K562 (cell line): ENCODE results near the gene TMEM43. TPM values are rescaled to one million over a fixed set of nuclear protein-coding genes. Genes with fewer than 3 reads are reported as not detected.

Source experiments
- ATAC-seq: fragments of 200-7000 bp; cut with Tn5 transposase; 3 replicates; pipeline ENCODE4 v1.9.1; 2020; ENCODE audit warnings: moderate library complexity
- BruUV-seq: library from RNA; stranded (reverse); fragments of 400-500 nt; replicated peaks from 2 replicates; lab custom pipeline; 2021; lab: Mats Ljungman, UMichigan
- CTCF ChIA-PET: fragments of 300-600 bp; formaldehyde crosslinking; extraction: SDS; loops from one replicate; lab custom pipeline; 2021; ENCODE audit warnings: low intra/inter-chr PET ratio; lab: Yijun Ruan, JAX
- POLR2A ChIA-PET: fragments of 300-600, 350-650 bp; sonication (Branson Sonifier 250); formaldehyde crosslinking; extraction: SDS; loops from one replicate; lab custom pipeline; 2021; ENCODE audit warnings: antibody characterized with exemption, inconsistent platforms; lab: Yijun Ruan, JAX
- DNase-seq, 4 experiments: peaks; one replicate each; pipeline versions ENCODE4 v3.0.0 to v3.0.0-alpha.2; 2011 to 2018; ENCODE audit warnings: low spot score in 3 of 4, mixed read lengths in 3 of 4; ENCODE audit errors: extremely low read depth in 1 of 4
- FAIRE-seq: peaks from 2 replicates; lab custom pipeline; 2011; peaks lifted over from hg19 to GRCh38; lab: Jason Lieb, UNC
- H2AFZ ChIP-seq: 2 replicates; pipeline ENCODE4 v1.6.0; 2011; ENCODE audit warnings: low read depth, low read length, control low read depth, inconsistent platforms
- H3K27ac ChIP-seq: fragments of 200-600 bp; 3 replicates; pipeline ENCODE4 v1.8.0; 2011; ENCODE audit warnings: low read depth, mild to moderate bottlenecking, control low read depth, inconsistent platforms, low read length, moderate library complexity, mixed read lengths; ENCODE audit errors: extremely low read depth
- H3K27me3 ChIP-seq, 2 experiments: fragments of 300-600 bp in 1 of 2; 2 replicates in 1 of 2; 3 replicates in 1 of 2; pipeline versions ENCODE4 v1.6.0 to v1.8.0; 2011; ENCODE audit warnings: inconsistent platforms in 2 of 2, low read length in 2 of 2, mild to moderate bottlenecking in 1 of 2, mixed read lengths in 1 of 2, moderate library complexity in 1 of 2; ENCODE audit not compliant: control insufficient read depth in 2 of 2, insufficient read depth in 2 of 2
- H3K36me3 ChIP-seq: fragments of 300-600 bp; 3 replicates; pipeline ENCODE4 v1.8.0; 2011; ENCODE audit warnings: mild to moderate bottlenecking, low read length, inconsistent platforms; ENCODE audit not compliant: control insufficient read depth, insufficient read depth
- H3K4me1 ChIP-seq, 2 experiments: fragments of 200-600 bp in 1 of 2; replicated peaks in 1 of 2; 2 replicates in 1 of 2; 3 replicates in 1 of 2; pipeline versions ENCODE4 v1.5.1 to v1.8.0; 2011; ENCODE audit warnings: inconsistent platforms in 2 of 2, low read length in 2 of 2, mild to moderate bottlenecking in 1 of 2, mixed read lengths in 1 of 2, moderate library complexity in 1 of 2; ENCODE audit not compliant: control insufficient read depth in 2 of 2, insufficient read depth in 2 of 2
- H3K4me2 ChIP-seq: 2 replicates; pipeline ENCODE4 v1.6.1; 2011; ENCODE audit warnings: low read length, control low read depth, inconsistent platforms, mixed read lengths; ENCODE audit not compliant: insufficient read depth
- H3K4me3 ChIP-seq: fragments of 200-600 bp; sonication (generic), shearing (Covaris generic); 2 replicates; pipeline ENCODE4 v1.5.1; 2016; ENCODE audit warnings: control low read depth, inconsistent platforms
- H3K79me2 ChIP-seq: fragments of 200-600 bp; 3 replicates; pipeline ENCODE4 v1.8.0; 2011; ENCODE audit warnings: low read length, inconsistent platforms; ENCODE audit not compliant: control insufficient read depth, insufficient read depth
- H3K9ac ChIP-seq, 2 experiments: 2 replicates each; pipeline versions ENCODE4 v1.6.0 to v1.6.1; 2011; ENCODE audit warnings: low read depth in 2 of 2, low read length in 2 of 2, control low read depth in 1 of 2, inconsistent platforms in 1 of 2, mild to moderate bottlenecking in 1 of 2, mixed read lengths in 1 of 2; ENCODE audit not compliant: insufficient read depth in 1 of 2
- H3K9me1 ChIP-seq: one replicate; pipeline ENCODE4 v1.6.0; 2011; ENCODE audit warnings: inconsistent platforms, mild to moderate bottlenecking, low read length, moderate library complexity; ENCODE audit not compliant: control insufficient read depth, insufficient read depth
- H3K9me3 ChIP-seq: replicated peaks from 2 replicates; pipeline ENCODE4 v1.5.1; 2011; ENCODE audit warnings: low read depth, low read length, inconsistent platforms; ENCODE audit not compliant: control insufficient read depth, insufficient read depth
- H4K20me1 ChIP-seq: replicated peaks from 2 replicates; pipeline ENCODE4 v1.6.1; 2011; ENCODE audit warnings: low read length, inconsistent platforms, mixed read lengths; ENCODE audit not compliant: control insufficient read depth, insufficient read depth
- NR3C1 ChIP-seq: sonication (generic); formaldehyde crosslinking; IDR thresholded peaks from 2 replicates; pipeline ENCODE4 v1.8.1; 2022; ENCODE audit warnings: missing genetic modification reagents
- PHB ChIP-seq: fragments of 250-450 bp; sonication (Bioruptor Pico); IDR thresholded peaks from 2 replicates; pipeline ENCODE4 v1.5.0; 2021
- POLR2G ChIP-seq: fragments of 200-400 bp; formaldehyde crosslinking; IDR thresholded peaks from 2 replicates; pipeline ENCODE4 v1.6.1; 2017; ENCODE audit warnings: low read depth, mild to moderate bottlenecking, antibody characterized with exemption, low read length, moderate library complexity
- SUPT5H ChIP-seq: fragments of 450-650 bp; IDR thresholded peaks from 2 replicates; pipeline ENCODE4 v1.6.1; 2016
- ZNF165 ChIP-seq: fragments of 250-450 bp; sonication (Bioruptor Pico); IDR thresholded peaks from 2 replicates; pipeline ENCODE4 v1.4.0; 2020; ENCODE audit warnings: borderline replicate concordance
- WGBS: fragments of 100-300 bp; shearing (Covaris generic); methylation state at CpG from one replicate; pipeline ENCODE4 v1.1.6; 2016; ENCODE audit warnings: low coverage, mixed read lengths; ENCODE audit not compliant: insufficient coverage; ENCODE audit errors: missing lambda C conversion rate; 5-methylcytosine and 5-hydroxymethylcytosine counted together
- in situ Hi-C: fragments of 300-500 bp; cut with MboI; formaldehyde crosslinking; loops from 4 replicates; pipeline ENCODE4 v1.15.0; 2018; ENCODE audit warnings: inconsistent platforms, mixed read lengths
- intact Hi-C: fragments of 100-400 bp; cut with micrococcal nuclease; formaldehyde crosslinking; loops from 2 replicates; pipeline ENCODE4 v1.14.2; 2022
- polyA plus RNA-seq, 8 experiments: library from polyadenylated mRNA; depleted of rRNA in 4 of 8; stranded (reverse) in 5 of 8; unstranded in 3 of 8; fragments of >200 nt; fragmentation: Nextera tagmentation in 2 of 8; fragmentation: Illumina TruSeq in 1 of 8; extraction: Ambion mirVana in 2 of 8; extraction: Trizol in 1 of 8; gene quantifications; 2 replicates each; pipeline versions ENCODE4 v1.2.1 to v1.2.3, GENCODE V29; 2011 to 2014; ENCODE audit warnings: inconsistent platforms in 1 of 8, missing spikeins in 1 of 8
- total RNA-seq, 7 experiments: library from RNA; depleted of rRNA in 6 of 7; stranded (reverse); fragments of >200 nt in 6 of 7; fragmentation: Illumina TruSeq in 2 of 7; extraction: Trizol in 2 of 7; gene quantifications; 2 replicates each; pipeline versions ENCODE4 v1.2.1 to v1.2.3, GENCODE V29; 2011 to 2021; ENCODE audit warnings: low replicate concordance in 1 of 7
- TF ChIP-seq, protein P1 (sequence below): fragments of 250-450 bp; sonication (Bioruptor Pico); IDR thresholded peaks from 2 replicates; pipeline ENCODE4 v1.9.0; 2021; ENCODE audit warnings: mild to moderate bottlenecking, inconsistent platforms
- TF ChIP-seq, protein P2 (sequence below): fragments of 450-650 bp; IDR thresholded peaks from 2 replicates; pipeline ENCODE4 v1.6.1; 2018; ENCODE audit not compliant: partially characterized antibody

Gene TMEM43
- total and polyA plus RNA-seq, 9 of the 15 experiments (the other 6 are each of a cell fraction or from before 2014, with no cell fraction given): 16.7 to 46.1 (median 35.7) TPM

DNA sequence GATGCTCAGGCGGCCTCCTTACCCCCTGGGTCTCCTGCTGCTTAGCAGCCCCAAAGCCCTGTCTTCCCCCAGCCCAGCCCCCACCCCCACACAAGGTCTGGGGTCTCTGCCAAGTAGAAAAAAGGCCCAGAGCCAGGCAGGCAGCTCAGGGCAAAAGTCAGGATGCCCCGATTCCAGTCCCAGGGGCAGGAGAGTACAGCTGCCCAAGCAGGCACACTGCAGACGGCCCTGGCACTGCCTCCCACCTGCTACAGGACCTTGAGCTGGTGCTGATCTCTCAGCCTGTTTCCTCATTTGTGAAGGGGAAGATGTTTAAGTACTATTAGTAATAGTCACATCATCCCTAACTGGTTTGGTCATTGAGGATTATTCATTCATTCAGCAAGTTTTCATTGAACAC lies 12.6 kb downstream of the TMEM43 start (continued):
- TF ChIP-seq, protein P1, sequence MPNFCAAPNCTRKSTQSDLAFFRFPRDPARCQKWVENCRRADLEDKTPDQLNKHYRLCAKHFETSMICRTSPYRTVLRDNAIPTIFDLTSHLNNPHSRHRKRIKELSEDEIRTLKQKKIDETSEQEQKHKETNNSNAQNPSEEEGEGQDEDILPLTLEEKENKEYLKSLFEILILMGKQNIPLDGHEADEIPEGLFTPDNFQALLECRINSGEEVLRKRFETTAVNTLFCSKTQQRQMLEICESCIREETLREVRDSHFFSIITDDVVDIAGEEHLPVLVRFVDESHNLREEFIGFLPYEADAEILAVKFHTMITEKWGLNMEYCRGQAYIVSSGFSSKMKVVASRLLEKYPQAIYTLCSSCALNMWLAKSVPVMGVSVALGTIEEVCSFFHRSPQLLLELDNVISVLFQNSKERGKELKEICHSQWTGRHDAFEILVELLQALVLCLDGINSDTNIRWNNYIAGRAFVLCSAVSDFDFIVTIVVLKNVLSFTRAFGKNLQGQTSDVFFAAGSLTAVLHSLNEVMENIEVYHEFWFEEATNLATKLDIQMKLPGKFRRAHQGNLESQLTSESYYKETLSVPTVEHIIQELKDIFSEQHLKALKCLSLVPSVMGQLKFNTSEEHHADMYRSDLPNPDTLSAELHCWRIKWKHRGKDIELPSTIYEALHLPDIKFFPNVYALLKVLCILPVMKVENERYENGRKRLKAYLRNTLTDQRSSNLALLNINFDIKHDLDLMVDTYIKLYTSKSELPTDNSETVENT (CRISPR knock-in tag): no peak
- no peak for TF ChIP-seq ZNF165

DNA sequence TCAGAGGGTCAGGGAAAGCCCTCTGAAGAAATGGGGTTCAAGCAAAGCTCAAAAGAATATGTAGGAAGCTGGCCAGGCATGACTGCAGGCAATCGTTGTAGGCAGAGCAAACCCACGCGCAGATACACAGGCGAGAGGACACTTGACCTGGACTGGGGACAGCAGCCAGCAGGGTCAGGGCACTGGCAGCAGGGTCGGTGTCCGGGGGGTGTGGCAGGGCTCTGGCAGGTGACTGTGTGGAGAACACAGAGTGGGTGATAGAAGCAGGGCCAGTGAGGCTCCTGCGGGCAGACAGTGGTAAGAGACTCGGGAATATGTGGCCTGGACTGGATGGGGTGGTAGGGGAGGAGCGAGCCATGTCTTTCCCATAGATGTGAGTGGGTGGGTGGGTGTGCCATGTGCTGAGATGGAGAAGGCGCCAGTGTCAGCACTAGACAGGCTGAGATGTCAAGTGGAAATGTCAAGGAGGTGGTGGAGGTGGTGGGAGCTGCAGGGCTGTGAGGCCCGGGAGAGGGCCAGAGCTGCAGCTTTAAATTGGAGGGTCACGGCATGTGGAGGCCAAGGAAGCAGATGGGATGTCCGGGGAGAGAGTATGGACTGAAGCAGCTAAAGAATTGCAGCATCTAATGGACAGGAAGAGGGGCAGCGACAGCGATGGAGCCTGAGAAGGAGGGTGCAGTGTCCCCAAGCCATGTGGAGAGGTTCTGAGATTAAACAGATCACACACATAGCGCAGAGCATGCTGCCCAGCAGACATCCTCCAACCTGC lies 13.4 kb downstream of the TMEM43 start:
- Histone ChIP-seq H3K27ac (no peak overlapping the region), H3K4me3 (no peak overlapping the region), H3K27me3 (no peaks in the 10 kb centered on the region), H3K36me3 (peaks cover 74% of the 10 kb centered on the region; the same call in 2 of the 3 replicates), H3K79me2 (no peaks in the 10 kb centered on the region), H3K9ac (peak overlapping the region in 1 of 2 experiments; percentile 4; a peak in 2 of 4 replicates), H3K4me1 (peaks cover 0 to 3% of the 10 kb centered on the region in 2 experiments; a peak in 1 of 5 replicates), H4K20me1 (no peaks in the 10 kb centered on the region; the same call in 1 of the 2 replicates), H3K9me1 (no peaks in the 10 kb centered on the region)
- no peak; the same call in 2 of the 3 replicates for ATAC-seq
- CTCF ChIA-PET: no interaction called here
- no peak for DNase-seq
- in situ Hi-C loops: no loop called here
- 89% methylated on average over 16 of the region's 16 CpGs for WGBS
- TF ChIP-seq, protein P2, sequence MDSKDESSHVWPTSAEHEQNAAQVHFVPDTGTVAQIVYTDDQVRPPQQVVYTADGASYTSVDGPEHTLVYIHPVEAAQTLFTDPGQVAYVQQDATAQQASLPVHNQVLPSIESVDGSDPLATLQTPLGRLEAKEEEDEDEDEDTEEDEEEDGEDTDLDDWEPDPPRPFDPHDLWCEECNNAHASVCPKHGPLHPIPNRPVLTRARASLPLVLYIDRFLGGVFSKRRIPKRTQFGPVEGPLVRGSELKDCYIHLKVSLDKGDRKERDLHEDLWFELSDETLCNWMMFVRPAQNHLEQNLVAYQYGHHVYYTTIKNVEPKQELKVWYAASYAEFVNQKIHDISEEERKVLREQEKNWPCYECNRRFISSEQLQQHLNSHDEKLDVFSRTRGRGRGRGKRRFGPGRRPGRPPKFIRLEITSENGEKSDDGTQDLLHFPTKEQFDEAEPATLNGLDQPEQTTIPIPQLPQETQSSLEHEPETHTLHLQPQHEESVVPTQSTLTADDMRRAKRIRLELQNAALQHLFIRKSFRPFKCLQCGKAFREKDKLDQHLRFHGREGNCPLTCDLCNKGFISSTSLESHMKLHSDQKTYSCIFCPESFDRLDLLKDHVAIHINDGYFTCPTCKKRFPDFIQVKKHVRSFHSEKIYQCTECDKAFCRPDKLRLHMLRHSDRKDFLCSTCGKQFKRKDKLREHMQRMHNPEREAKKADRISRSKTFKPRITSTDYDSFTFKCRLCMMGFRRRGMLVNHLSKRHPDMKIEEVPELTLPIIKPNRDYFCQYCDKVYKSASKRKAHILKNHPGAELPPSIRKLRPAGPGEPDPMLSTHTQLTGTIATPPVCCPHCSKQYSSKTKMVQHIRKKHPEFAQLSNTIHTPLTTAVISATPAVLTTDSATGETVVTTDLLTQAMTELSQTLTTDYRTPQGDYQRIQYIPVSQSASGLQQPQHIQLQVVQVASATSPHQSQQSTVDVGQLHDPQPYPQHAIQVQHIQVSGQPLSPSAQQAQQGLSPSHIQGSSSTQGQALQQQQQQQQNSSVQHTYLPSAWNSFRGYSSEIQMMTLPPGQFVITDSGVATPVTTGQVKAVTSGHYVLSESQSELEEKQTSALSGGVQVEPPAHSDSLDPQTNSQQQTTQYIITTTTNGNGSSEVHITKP: no peak
- TF ChIP-seq SUPT5H (0 out of 2 replicates have a peak, but pooled peaks have one; percentile 31), POLR2G (peak; percentile 35; the same call in 1 of the 2 replicates), NR3C1 (CRISPR knock-in tag) (no peak), PHB (CRISPR knock-in tag) (no peak)
- TF ChIP-seq, all 486 proteins: peak for 2
- FAIRE-seq: no peak
- Histone ChIP-seq H3K4me2 (no peak overlapping the region), H3K9me3 (no peaks in the 10 kb centered on the region), H2AFZ (no peak overlapping the region)
- intact Hi-C loops: no loop called here
- POLR2A ChIA-PET: interaction anchor here (0.5 to 4.2 kb wide), 4 partner anchors 11 to 114 kb away, joined by 3 to 24 read pairs (median 4); partner anchors contain the start of genes CHCHD4 and TMEM43
- no TSS peak for BruUV-seq
